Stimulated activated CD8-positive, alpha-beta memory T cell treated with anti-CD3 and anti-CD28 coated beads, Interleukin-2, amount 100 ng/mL, for 1 hour (primary cell): ENCODE results near the gene TAF11L5.
"Not testable (repeated sequence)": the region's sequence is repeated elsewhere in the genome, so short reads cannot be mapped to it uniquely, and the experiment has no call there.

ENCODE experiments used
- DNase-seq, 2 donors: peaks; one replicate each; pipeline ENCODE4 v3.0.0-alpha.2; 2020; ENCODE audit warnings: low read depth in 2 of 2

TAF11L5 gene

GRCh38 chr5:17524935-17525334 is at the start of gene TAF11L5:
TSS of gene TAF11L5 (plus strand) at chr5:17525235.
- not testable (repeated sequence) for DNase-seq

GRCh38 chr5:17477043-17477442 is 48.0 kb upstream of the TAF11L5 start:
- DNase-seq = no peak

- DNase-seq = no peak
Measured at GRCh38 chr5:17477573-17478265, 47.3 kb upstream of the TAF11L5 start.

GRCh38 chr5:17481378-17481777 is 43.7 kb upstream of the TAF11L5 start:
- DNase-seq = no peak

- no peak for DNase-seq
Measured at GRCh38 chr5:17482790-17483189, 42.2 kb upstream of the TAF11L5 start.

GRCh38 chr5:17486464-17487173 is 38.4 kb upstream of the TAF11L5 start:
- not testable (repeated sequence) for DNase-seq

- DNase-seq = no peak
Measured at GRCh38 chr5:17487174-17487512, 37.9 kb upstream of the TAF11L5 start.

GRCh38 chr5:17491257-17491656 is 33.8 kb upstream of the TAF11L5 start:
- DNase-seq = not testable (repeated sequence)

GRCh38 chr5:17492770-17493169 is 32.3 kb upstream of the TAF11L5 start:
- DNase-seq = no peak

GRCh38 chr5:17497446-17497845 is 27.6 kb upstream of the TAF11L5 start:
- no peak for DNase-seq

GRCh38 chr5:17497931-17498330 is 27.1 kb upstream of the TAF11L5 start, which contains the start of gene TAF11L2:
TSS of gene TAF11L2 (plus strand) at chr5:17498231.
- DNase-seq = not testable (repeated sequence)

- DNase-seq = no peak
Measured at GRCh38 chr5:17511775-17512325, 13.2 kb upstream of the TAF11L5 start.

GRCh38 chr5:17517526-17517925 is 7.5 kb upstream of the TAF11L5 start:
- not testable (repeated sequence) for DNase-seq

- not testable (repeated sequence) for DNase-seq
Measured at GRCh38 chr5:17518067-17518466, 7.0 kb upstream of the TAF11L5 start, which contains the start of gene TAF11L3. TSS of gene TAF11L3 (plus strand) at chr5:17518367.

- not testable (repeated sequence) for DNase-seq
Measured at GRCh38 chr5:17519508-17519907, 5.5 kb upstream of the TAF11L5 start.

- not testable (repeated sequence) for DNase-seq
Measured at GRCh38 chr5:17521501-17521900, 3.5 kb upstream of the TAF11L5 start, which contains the start of gene TAF11L4. TSS of gene TAF11L4 (plus strand) at chr5:17521801.

- DNase-seq = not testable (repeated sequence)
Measured at GRCh38 chr5:17526504-17526903, 1.5 kb downstream of the TAF11L5 start.

- DNase-seq = not testable (repeated sequence)
Measured at GRCh38 chr5:17528369-17528768, 3.3 kb downstream of the TAF11L5 start, which contains the start of gene TAF11L6. TSS of gene TAF11L6 (plus strand) at chr5:17528669.
